Astrocyte (in vitro differentiated cells and primary cell): ENCODE data around the gene KDM4B. TPM values are rescaled to one million over a fixed set of nuclear protein-coding genes. Genes with fewer than 3 reads are reported as not detected.

Experiments used
- DNase-seq: peaks from one replicate; pipeline ENCODE4 v3.0.0-alpha.2; 2010; ENCODE audit warnings: low read depth
- FAIRE-seq: peaks from 2 replicates; lab custom pipeline; 2011; peaks lifted over from hg19 to GRCh38; lab: Jason Lieb, UNC
- H2AFZ ChIP-seq: 2 replicates; pipeline ENCODE4 v1.6.0; 2012; ENCODE audit warnings: low read depth, low read length, inconsistent platforms
- H3K27ac ChIP-seq: 2 replicates; pipeline ENCODE4 v1.5.1; 2011; ENCODE audit warnings: low read depth, low read length, inconsistent platforms
- H3K27me3 ChIP-seq: 2 replicates; pipeline ENCODE4 v1.6.0; 2011; ENCODE audit warnings: low read length, inconsistent platforms; ENCODE audit not compliant: insufficient read depth
- H3K36me3 ChIP-seq: 2 replicates; pipeline ENCODE4 v1.5.1; 2011; ENCODE audit warnings: low read length, inconsistent platforms; ENCODE audit not compliant: insufficient read depth
- H3K4me1 ChIP-seq: 2 replicates; pipeline ENCODE4 v1.5.1; 2011; ENCODE audit warnings: low read length, inconsistent platforms; ENCODE audit not compliant: insufficient read depth
- H3K4me2 ChIP-seq: 2 replicates; pipeline ENCODE4 v1.6.0; 2012; ENCODE audit warnings: low read length, inconsistent platforms
- H3K4me3 ChIP-seq: 2 replicates; pipeline ENCODE4 v1.5.1; 2011; ENCODE audit warnings: low read depth, mild to moderate bottlenecking, low read length, inconsistent platforms; ENCODE audit not compliant: insufficient read depth
- H3K79me2 ChIP-seq: 2 replicates; pipeline ENCODE4 v1.6.0; 2012; ENCODE audit warnings: mild to moderate bottlenecking, low read length, inconsistent platforms; ENCODE audit not compliant: insufficient read depth
- H3K9ac ChIP-seq: 2 replicates; pipeline ENCODE4 v1.6.0; 2012; ENCODE audit warnings: mild to moderate bottlenecking, low read length, inconsistent platforms
- H3K9me3 ChIP-seq: 2 replicates; pipeline ENCODE4 v1.5.1; 2012; ENCODE audit warnings: low read depth, mild to moderate bottlenecking, low read length, inconsistent platforms; ENCODE audit not compliant: insufficient read depth
- H4K20me1 ChIP-seq: 2 replicates; pipeline ENCODE4 v1.6.0; 2012; ENCODE audit warnings: low read length, inconsistent platforms; ENCODE audit not compliant: insufficient read depth
- H3K27ac Mint-ChIP-seq: one replicate; pipeline ENCODE4 v1.8.0; 2021; ENCODE audit warnings: mild to moderate bottlenecking, mixed read lengths; ENCODE audit not compliant: unreplicated experiment
- H3K27me3 Mint-ChIP-seq: one replicate; pipeline ENCODE4 v1.8.0; 2021; ENCODE audit warnings: low read depth, mixed read lengths; ENCODE audit not compliant: unreplicated experiment
- H3K36me3 Mint-ChIP-seq: one replicate; pipeline ENCODE4 v1.8.0; 2021; ENCODE audit warnings: low read depth, mixed read lengths; ENCODE audit not compliant: unreplicated experiment
- H3K4me1 Mint-ChIP-seq: one replicate; pipeline ENCODE4 v1.8.0; 2021; ENCODE audit warnings: low read depth, mixed read lengths; ENCODE audit not compliant: unreplicated experiment
- H3K4me3 Mint-ChIP-seq: one replicate; pipeline ENCODE4 v1.8.0; 2021; ENCODE audit warnings: mild to moderate bottlenecking, moderate library complexity, mixed read lengths; ENCODE audit not compliant: unreplicated experiment
- H3K9me3 Mint-ChIP-seq: one replicate; pipeline ENCODE4 v1.8.0; 2021; ENCODE audit warnings: mild to moderate bottlenecking, mixed read lengths; ENCODE audit not compliant: unreplicated experiment
- CTCF ChIP-seq: IDR thresholded peaks from 2 replicates; pipeline ENCODE4 v1.5.1; 2011; ENCODE audit warnings: low read depth, mild to moderate bottlenecking, inconsistent platforms, low read length, moderate library complexity; ENCODE audit not compliant: insufficient read depth
- EZH2 ChIP-seq: IDR thresholded peaks from 2 replicates; pipeline ENCODE4 v1.6.1; 2012; ENCODE audit warnings: mild to moderate bottlenecking, low read length, inconsistent platforms; ENCODE audit not compliant: insufficient read depth
- total RNA-seq: library from RNA; stranded (reverse); gene quantifications from 2 replicates; pipeline ENCODE4 v1.2.1, GENCODE V29; 2021

Gene KDM4B
- total RNA-seq, 1 donor from 2014 or later, result 55.2 TPM

GRCh38 chr19:5141850-5142724, 173.2 kb downstream of the KDM4B start:
- Histone ChIP-seq H3K79me2 (peaks cover 3% of the 10 kb centered on the region), H4K20me1 (peaks cover 10% of the 10 kb centered on the region), H3K9me3 (no peaks in the 10 kb centered on the region), H3K36me3 (peaks cover 2% of the 10 kb centered on the region), H3K4me2 (no peak overlapping the region), H3K27ac (peak overlapping the region; percentile 47), H2AFZ (no peak overlapping the region), H3K9ac (no peak overlapping the region), H3K4me1 (peaks cover 36% of the 10 kb centered on the region), H3K27me3 (no peaks in the 10 kb centered on the region), H3K4me3 (no peak overlapping the region)
- FAIRE-seq (no peak), DNase-seq (no peak)
- Mint-ChIP-seq H3K27ac (no peak overlapping the region), H3K9me3 (no peaks in the 10 kb centered on the region), H3K36me3 (peaks cover 13% of the 10 kb centered on the region), H3K27me3 (no peaks in the 10 kb centered on the region), H3K4me1 (no peaks in the 10 kb centered on the region), H3K4me3 (no peak overlapping the region)
- TF ChIP-seq EZH2, result no peak
- TF ChIP-seq CTCF, result no peak

GRCh38 chr19:5142725-5143097, 173.8 kb downstream of the KDM4B start:
- Histone ChIP-seq H3K4me2 (no peak overlapping the region), H4K20me1 (peaks cover 10% of the 10 kb centered on the region), H3K36me3 (peaks cover 4% of the 10 kb centered on the region), H2AFZ (no peak overlapping the region), H3K27me3 (no peaks in the 10 kb centered on the region), H3K4me3 (no peak overlapping the region), H3K27ac (no peak overlapping the region), H3K4me1 (peaks cover 36% of the 10 kb centered on the region), H3K9ac (no peak overlapping the region), H3K9me3 (no peaks in the 10 kb centered on the region), H3K79me2 (peaks cover 3% of the 10 kb centered on the region)
- Mint-ChIP-seq H3K27me3 (no peaks in the 10 kb centered on the region), H3K4me1 (no peaks in the 10 kb centered on the region), H3K27ac (no peak overlapping the region), H3K36me3 (peaks cover 16% of the 10 kb centered on the region), H3K9me3 (no peaks in the 10 kb centered on the region), H3K4me3 (no peak overlapping the region)
- TF ChIP-seq CTCF, result no peak
- TF ChIP-seq EZH2, result no peak
- FAIRE-seq, result no peak
- DNase-seq, result no peak
